Fibroblast of pulmonary artery (primary cell): ENCODE data around the gene MUC2.

Experiments
- DNase-seq: peaks from one replicate; pipeline ENCODE4 v3.0.0-alpha.2; 2010; ENCODE audit warnings: low read depth
- H3K4me3 ChIP-seq: replicated peaks from 2 replicates; pipeline ENCODE4 v1.5.1; 2011; ENCODE audit warnings: low read depth, mild to moderate bottlenecking, control low read depth, low read length, moderate library complexity
- TF ChIP-seq, protein P1 (sequence below): IDR thresholded peaks from 2 replicates; pipeline ENCODE4 v1.5.1; 2011; ENCODE audit warnings: mild to moderate bottlenecking, control low read depth, low read length, inconsistent platforms; ENCODE audit errors: missing control alignments

The MUC2 gene

DNA sequence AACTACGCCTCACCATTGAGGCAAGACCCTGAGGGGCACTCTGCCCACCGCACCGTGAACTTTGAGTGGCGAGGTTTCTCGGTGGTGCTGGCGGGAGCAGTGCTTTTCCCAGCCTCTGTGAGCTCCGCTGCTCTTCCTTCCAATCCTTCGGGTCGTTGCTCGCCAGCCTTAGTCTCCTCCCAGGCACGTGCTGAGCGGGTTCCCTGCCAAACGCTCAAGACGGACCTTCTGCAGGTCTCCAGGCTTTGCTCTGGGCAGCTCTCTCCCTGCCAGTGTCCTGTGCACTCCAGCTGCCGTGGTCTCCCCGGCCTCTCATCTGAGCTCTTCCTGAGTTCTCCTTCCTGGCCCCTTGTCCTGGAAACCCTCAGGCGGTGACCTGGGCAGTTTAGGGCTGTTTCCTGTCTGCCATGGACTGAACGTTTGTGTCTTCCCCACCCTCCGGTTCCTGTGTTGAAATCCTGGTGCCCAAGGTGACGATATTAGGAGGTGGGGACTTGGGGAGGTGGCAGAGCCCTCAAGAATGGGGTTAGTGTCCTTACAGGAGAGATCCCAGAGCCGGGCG lies 27.0 kb upstream of the MUC2 start:
- H3K4me3 ChIP-seq, result no peak overlapping the region
- TF ChIP-seq, protein P1, sequence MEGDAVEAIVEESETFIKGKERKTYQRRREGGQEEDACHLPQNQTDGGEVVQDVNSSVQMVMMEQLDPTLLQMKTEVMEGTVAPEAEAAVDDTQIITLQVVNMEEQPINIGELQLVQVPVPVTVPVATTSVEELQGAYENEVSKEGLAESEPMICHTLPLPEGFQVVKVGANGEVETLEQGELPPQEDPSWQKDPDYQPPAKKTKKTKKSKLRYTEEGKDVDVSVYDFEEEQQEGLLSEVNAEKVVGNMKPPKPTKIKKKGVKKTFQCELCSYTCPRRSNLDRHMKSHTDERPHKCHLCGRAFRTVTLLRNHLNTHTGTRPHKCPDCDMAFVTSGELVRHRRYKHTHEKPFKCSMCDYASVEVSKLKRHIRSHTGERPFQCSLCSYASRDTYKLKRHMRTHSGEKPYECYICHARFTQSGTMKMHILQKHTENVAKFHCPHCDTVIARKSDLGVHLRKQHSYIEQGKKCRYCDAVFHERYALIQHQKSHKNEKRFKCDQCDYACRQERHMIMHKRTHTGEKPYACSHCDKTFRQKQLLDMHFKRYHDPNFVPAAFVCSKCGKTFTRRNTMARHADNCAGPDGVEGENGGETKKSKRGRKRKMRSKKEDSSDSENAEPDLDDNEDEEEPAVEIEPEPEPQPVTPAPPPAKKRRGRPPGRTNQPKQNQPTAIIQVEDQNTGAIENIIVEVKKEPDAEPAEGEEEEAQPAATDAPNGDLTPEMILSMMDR, result no peak
- DNase-seq, result no peak

DNA sequence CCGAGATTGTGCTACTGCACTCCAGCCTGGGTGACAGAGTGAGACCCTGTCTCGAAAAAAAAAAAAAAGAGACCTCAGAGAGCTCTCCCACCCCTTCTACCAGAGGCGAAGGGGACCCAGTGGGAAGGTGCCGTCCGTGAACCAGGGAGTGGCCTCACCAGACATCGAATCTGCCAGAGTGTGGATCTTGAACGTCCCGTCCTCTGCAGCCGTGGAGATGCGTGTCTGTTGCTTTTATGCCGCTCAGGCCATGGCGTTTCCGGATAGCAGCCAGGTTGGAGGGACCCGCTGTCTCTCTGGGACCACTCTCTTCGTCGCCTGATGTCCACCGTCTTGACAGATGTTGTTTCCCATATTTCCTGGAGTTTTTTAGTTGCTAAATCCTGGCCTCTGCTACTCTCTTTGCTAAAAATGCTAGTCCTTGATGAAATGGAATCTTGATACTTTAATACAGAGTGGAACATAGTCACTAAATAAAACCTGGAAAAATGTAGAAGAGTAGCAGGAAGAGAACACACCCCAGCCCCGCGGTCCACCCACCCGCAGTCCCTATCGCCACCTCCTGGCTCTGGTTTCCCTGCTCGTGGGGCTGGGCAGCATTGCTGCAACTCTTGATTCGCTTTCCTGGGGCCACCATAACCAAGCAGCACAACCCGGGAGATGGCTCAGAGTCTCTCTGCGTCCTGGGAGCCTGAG lies 26.2 kb upstream of the MUC2 start:
- TF ChIP-seq, protein P1, result no peak
- no peak for DNase-seq
- no peak overlapping the region for H3K4me3 ChIP-seq

DNA sequence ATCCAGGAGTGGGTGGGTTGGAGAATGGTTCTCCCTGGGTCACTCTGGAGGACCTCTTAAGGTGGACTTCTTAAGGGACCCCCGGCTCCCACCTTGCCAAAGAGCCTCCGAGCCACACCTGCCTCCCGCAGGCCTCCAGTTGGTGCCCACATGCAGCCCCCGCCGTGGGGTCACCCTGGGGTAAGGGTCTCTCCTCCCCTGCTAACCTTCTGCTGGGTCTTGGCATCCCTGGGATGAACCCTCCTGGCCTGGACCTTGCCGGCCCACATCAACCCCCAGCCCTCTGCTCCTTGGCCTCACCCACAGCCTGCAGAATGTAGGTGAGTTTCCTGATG lies 25.6 kb upstream of the MUC2 start:
- TF ChIP-seq, protein P1, result no peak
- H3K4me3 ChIP-seq, result no peak overlapping the region
- DNase-seq, result no peak

DNA sequence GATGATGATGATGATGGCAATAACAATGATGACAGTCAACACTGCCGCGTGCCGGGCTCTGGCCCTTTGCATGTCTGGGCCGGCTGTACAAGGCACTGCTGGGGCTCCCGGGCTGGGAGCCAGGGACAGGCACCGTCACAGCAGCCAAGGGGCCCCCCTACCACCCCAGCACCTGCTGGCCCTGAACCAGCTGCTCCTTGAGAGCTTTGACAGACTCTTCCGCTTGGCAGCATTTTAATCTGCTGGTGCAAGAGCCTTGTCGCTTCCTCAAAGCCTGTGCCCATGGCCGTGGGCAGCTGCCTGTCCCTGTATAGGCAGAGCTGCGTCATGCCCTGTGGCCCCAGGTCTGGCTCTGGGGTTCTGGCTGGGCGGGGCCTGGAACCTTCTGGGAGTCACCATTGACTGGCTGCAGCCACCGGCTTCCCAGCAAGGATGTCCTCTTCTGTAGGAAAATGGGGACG lies 25.2 kb upstream of the MUC2 start:
- TF ChIP-seq, protein P1, result no peak
- no peak for DNase-seq
- H3K4me3 ChIP-seq, result no peak overlapping the region

DNA sequence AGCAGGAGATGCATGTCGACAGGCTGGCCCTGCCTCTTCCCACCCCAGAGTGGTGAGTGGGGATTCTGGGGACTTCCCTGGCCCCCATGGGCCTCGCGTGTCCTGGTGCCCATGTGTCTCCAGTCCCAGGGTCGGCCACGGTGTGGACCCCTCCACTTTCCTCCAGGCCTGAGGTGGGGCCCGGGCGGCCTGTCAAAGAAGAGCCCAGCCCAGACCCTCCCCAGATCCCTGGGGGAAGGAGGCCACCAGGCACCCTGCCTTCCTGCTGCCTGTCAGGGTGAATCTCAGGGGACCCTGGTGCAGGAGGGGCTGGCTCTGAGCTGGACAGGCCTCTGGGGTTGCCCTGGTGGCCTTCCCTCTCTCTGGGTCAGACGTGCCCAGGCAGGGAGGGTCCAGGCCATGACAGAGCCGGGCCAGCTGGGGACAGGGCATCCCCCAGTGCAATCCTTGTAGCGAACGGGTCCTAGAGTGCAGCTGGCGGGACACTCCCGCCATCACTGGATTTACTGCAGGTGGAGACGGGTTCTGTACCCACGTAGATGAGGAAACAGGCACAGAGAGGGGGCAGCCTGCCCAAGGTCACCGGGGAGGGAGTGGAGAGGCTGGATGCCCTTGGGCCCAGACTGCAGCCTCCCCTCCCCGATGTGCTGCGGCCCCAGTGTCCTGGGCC lies 24.6 kb upstream of the MUC2 start:
- no peak overlapping the region for H3K4me3 ChIP-seq
- no peak for DNase-seq
- TF ChIP-seq, protein P1, result no peak

DNA sequence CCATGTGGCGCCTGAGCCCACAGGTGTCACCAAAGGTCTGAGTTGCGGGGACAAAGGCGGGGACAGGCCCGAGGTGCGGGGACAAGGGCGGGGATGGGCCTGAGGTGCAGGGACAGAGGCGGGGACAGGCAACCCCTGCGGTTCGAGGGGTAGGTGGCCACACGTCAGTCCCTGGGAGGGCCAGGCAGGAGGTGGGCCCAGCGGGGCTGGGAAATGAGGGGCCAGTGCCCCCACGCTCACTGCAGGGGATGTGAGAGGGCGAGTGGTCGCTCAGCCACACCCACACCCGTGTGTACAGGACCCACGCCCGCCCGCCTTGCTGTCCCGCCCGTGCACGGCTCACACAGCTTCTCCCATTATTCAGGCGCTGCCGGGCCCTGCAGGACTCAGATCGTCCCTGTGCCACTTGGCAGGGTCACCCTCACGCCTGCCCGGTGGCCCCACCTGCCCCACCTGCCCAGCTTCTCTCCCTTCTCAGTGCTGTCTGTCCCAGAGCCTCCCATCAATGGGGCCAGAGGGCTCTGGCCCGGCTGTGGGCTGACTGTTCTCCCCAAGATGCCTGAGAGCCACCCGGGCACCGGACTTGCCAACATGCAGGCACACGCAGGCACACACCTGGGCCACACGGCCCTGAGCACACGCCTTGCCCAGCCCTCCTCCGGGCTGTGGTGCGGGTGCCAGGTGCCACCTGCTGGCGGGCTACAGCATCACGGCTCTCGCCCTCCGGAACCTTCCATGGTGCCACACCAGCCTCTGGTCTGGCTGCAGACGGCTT lies 23.9 kb upstream of the MUC2 start:
- TF ChIP-seq, protein P1, result peak; percentile 85
- H3K4me3 ChIP-seq, result no peak overlapping the region
- peak; percentile 65 for DNase-seq
